GM12873 (cell line): Measurements from ENCODE around the gene YBEY.

ENCODE experiments used
- CTCF ChIP-seq: IDR thresholded peaks from 2 replicates; pipeline ENCODE4 v1.5.1; 2012; ENCODE audit warnings: low read depth, mild to moderate bottlenecking, moderate library complexity, low read length, control low read depth; ENCODE audit not compliant: insufficient read depth; ENCODE audit errors: missing control alignments

The YBEY gene

GRCh38 chr21:46246345-46246744 lies 39.8 kb upstream of the YBEY start:
- TF ChIP-seq CTCF, result no peak

- TF ChIP-seq CTCF, result peak; percentile 5
These were observed 38.3 kb upstream of the YBEY start for GRCh38 chr21:46247699-46248421.

GRCh38 chr21:46248422-46248782 lies 37.7 kb upstream of the YBEY start:
- no peak for TF ChIP-seq CTCF

- no peak for TF ChIP-seq CTCF
These were observed 37.3 kb upstream of the YBEY start for GRCh38 chr21:46248827-46249226.

GRCh38 chr21:46250146-46250725 lies 35.9 kb upstream of the YBEY start:
- no peak for TF ChIP-seq CTCF

- TF ChIP-seq CTCF, result no peak
These were observed 33.3 kb upstream of the YBEY start for GRCh38 chr21:46252840-46253239.

GRCh38 chr21:46253610-46254124 lies 32.5 kb upstream of the YBEY start:
- no peak for TF ChIP-seq CTCF
